Measurements from ENCODE around the gene COX11. TPM values are rescaled to one million over a fixed set of nuclear protein-coding genes. Genes with fewer than 3 reads are reported as not detected.

COX11 gene
- total and polyA plus RNA-seq, 2 of the 13 experiments (the other 11 are each of a cell fraction or from before 2014, with no cell fraction given), result 103 to 203 TPM

DNA sequence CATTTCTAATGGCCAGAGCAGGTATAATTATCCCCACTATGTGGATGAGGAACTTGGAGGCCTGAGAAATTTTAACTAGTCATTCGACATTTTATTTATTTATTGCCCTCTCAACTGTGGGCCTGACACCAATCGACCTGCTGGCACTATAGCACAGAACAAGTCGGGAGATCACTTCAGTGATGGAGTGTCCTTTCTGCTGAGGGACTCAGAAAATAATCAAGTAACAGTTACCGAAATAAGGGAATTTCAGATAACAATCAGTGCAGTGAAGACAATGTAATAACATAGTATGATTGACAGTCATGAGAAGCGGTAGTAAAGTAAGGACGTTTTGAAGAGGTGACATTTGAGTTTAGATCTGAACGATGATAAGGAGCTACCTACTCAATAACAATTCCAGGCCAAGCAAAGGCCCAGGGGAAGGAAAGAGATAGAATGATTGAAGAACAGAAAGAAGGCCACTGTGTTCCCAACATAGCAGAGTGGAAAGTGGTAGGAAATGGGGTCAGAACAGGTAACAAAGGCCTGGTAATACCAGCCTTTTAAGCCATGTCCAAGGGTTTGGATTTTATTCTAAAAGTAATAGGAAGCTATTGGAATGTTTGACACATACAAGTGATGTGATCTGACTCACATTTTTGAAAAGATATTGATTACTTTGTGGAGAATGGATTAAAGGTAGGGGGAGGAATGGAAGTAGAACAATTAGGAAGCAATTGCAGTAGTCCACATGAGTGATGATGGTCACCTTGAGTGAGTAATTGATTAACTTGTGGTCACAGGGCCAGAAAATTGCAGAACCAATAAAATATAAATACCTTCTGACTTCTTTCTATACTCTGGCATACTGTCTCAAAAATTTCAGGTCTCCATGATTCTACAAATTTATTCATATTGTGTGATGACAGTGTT lies 1.5 kb upstream of the COX11 start (continued):
- TF ChIP-seq MAF1 (CRISPR knock-in tag; IDR thresholded peaks at IDR 0.05; ENCODE audit: borderline replicate concordance), result no peak
- no peak for TF ChIP-seq GABPB1 (CRISPR knock-in tag; IDR thresholded peaks at IDR 0.05)
- no peak for TF ChIP-seq NCOA5 (CRISPR knock-in tag; IDR thresholded peaks at IDR 0.05)
- TF ChIP-seq ZNF3 (CRISPR knock-in tag; IDR thresholded peaks at IDR 0.05), result 0 out of 2 replicates have a peak, but pooled peaks have one; percentile 42
- TF ChIP-seq ZBTB20 (CRISPR knock-in tag; IDR thresholded peaks at IDR 0.05; ENCODE audit: borderline replicate concordance, low read depth), result no peak
- TF ChIP-seq, protein P1, sequence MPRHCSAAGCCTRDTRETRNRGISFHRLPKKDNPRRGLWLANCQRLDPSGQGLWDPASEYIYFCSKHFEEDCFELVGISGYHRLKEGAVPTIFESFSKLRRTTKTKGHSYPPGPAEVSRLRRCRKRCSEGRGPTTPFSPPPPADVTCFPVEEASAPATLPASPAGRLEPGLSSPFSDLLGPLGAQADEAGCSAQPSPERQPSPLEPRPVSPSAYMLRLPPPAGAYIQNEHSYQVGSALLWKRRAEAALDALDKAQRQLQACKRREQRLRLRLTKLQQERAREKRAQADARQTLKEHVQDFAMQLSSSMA (CRISPR knock-in tag; IDR thresholded peaks at IDR 0.05), result no peak
- TF ChIP-seq ZNF253 (CRISPR knock-in tag; IDR thresholded peaks at IDR 0.05; ENCODE audit: borderline replicate concordance), result no peak
- no peak for TF ChIP-seq NRL (CRISPR knock-in tag; IDR thresholded peaks at IDR 0.05; ENCODE audit: borderline replicate concordance)
- no peak for TF ChIP-seq SKI (IDR thresholded peaks at IDR 0.05; ENCODE audit: partially characterized antibody)
- TF ChIP-seq, protein P2, sequence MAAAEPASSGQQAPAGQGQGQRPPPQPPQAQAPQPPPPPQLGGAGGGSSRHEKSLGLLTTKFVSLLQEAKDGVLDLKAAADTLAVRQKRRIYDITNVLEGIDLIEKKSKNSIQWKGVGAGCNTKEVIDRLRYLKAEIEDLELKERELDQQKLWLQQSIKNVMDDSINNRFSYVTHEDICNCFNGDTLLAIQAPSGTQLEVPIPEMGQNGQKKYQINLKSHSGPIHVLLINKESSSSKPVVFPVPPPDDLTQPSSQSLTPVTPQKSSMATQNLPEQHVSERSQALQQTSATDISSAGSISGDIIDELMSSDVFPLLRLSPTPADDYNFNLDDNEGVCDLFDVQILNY (CRISPR knock-in tag; conservative IDR thresholded peaks at IDR 0.05), result no peak
- 0 out of 2 replicates have a peak, but pooled peaks have one; percentile 40 for TF ChIP-seq ISL2 (CRISPR knock-in tag; IDR thresholded peaks at IDR 0.05)
- TF ChIP-seq RBM22 (optimal IDR thresholded peaks at IDR 0.05; ENCODE audit: low read length), result no peak
- no peak for TF ChIP-seq STAG1 (CRISPR knock-in tag; IDR thresholded peaks at IDR 0.05)
- no peak; the same call in 1 of the 2 replicates for TF ChIP-seq SALL1 (CRISPR knock-in tag; IDR thresholded peaks at IDR 0.05)
- TF ChIP-seq TOPORS (CRISPR knock-in tag; IDR thresholded peaks at IDR 0.05), result no peak
- no peak for TF ChIP-seq ZNF703 (CRISPR knock-in tag; IDR thresholded peaks at IDR 0.05; ENCODE audit: borderline replicate concordance)
- TF ChIP-seq ARID2 (CRISPR knock-in tag; IDR thresholded peaks at IDR 0.05; ENCODE audit: borderline replicate concordance), result 0 out of 2 replicates have a peak, but pooled peaks have one; percentile 28
- TF ChIP-seq, protein P3, sequence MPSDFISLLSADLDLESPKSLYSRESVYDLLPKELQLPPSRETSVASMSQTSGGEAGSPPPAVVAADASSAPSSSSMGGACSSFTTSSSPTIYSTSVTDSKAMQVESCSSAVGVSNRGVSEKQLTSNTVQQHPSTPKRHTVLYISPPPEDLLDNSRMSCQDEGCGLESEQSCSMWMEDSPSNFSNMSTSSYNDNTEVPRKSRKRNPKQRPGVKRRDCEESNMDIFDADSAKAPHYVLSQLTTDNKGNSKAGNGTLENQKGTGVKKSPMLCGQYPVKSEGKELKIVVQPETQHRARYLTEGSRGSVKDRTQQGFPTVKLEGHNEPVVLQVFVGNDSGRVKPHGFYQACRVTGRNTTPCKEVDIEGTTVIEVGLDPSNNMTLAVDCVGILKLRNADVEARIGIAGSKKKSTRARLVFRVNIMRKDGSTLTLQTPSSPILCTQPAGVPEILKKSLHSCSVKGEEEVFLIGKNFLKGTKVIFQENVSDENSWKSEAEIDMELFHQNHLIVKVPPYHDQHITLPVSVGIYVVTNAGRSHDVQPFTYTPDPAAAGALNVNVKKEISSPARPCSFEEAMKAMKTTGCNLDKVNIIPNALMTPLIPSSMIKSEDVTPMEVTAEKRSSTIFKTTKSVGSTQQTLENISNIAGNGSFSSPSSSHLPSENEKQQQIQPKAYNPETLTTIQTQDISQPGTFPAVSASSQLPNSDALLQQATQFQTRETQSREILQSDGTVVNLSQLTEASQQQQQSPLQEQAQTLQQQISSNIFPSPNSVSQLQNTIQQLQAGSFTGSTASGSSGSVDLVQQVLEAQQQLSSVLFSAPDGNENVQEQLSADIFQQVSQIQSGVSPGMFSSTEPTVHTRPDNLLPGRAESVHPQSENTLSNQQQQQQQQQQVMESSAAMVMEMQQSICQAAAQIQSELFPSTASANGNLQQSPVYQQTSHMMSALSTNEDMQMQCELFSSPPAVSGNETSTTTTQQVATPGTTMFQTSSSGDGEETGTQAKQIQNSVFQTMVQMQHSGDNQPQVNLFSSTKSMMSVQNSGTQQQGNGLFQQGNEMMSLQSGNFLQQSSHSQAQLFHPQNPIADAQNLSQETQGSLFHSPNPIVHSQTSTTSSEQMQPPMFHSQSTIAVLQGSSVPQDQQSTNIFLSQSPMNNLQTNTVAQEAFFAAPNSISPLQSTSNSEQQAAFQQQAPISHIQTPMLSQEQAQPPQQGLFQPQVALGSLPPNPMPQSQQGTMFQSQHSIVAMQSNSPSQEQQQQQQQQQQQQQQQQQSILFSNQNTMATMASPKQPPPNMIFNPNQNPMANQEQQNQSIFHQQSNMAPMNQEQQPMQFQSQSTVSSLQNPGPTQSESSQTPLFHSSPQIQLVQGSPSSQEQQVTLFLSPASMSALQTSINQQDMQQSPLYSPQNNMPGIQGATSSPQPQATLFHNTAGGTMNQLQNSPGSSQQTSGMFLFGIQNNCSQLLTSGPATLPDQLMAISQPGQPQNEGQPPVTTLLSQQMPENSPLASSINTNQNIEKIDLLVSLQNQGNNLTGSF (CRISPR knock-in tag; IDR thresholded peaks at IDR 0.05), result no peak
- TF ChIP-seq, protein P4, sequence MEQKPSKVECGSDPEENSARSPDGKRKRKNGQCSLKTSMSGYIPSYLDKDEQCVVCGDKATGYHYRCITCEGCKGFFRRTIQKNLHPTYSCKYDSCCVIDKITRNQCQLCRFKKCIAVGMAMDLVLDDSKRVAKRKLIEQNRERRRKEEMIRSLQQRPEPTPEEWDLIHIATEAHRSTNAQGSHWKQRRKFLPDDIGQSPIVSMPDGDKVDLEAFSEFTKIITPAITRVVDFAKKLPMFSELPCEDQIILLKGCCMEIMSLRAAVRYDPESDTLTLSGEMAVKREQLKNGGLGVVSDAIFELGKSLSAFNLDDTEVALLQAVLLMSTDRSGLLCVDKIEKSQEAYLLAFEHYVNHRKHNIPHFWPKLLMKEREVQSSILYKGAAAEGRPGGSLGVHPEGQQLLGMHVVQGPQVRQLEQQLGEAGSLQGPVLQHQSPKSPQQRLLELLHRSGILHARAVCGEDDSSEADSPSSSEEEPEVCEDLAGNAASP (CRISPR knock-in tag; IDR thresholded peaks at IDR 0.05; ENCODE audit: borderline replicate concordance), result 0 out of 2 replicates have a peak, but pooled peaks have one; percentile 40
- TF ChIP-seq ZNF670 (CRISPR knock-in tag; IDR thresholded peaks at IDR 0.05; ENCODE audit: borderline replicate concordance), result no peak
- no peak for TF ChIP-seq ZNF34 (CRISPR knock-in tag; IDR thresholded peaks at IDR 0.05; ENCODE audit: borderline replicate concordance)
